Upper lobe of left lung (tissue), 4 donors: ENCODE data around the gene LASP1.

ENCODE experiments used
- CTCF ChIP-seq, 6 experiments: fragments of 450-650 bp in 4 of 6; fragments of 200-600 bp in 2 of 6; sonication (generic) in 2 of 6; IDR thresholded peaks; one replicate each; pipeline ENCODE4 v1.5.1; 2016 to 2019; ENCODE audit warnings: antibody characterized with exemption in 6 of 6
- EP300 ChIP-seq, 4 donors: sonication (generic); formaldehyde crosslinking; IDR thresholded peaks; one replicate each; pipeline ENCODE4 v1.5.1; 2017; ENCODE audit warnings: antibody characterized with exemption in 4 of 4, control low read depth in 2 of 4
- POLR2A ChIP-seq, 4 donors: fragments of 450-650 bp; IDR thresholded peaks; one replicate each; pipeline ENCODE4 v1.5.1; 2016 to 2017; ENCODE audit warnings: antibody characterized with exemption in 4 of 4, mild to moderate bottlenecking in 2 of 4

- TF ChIP-seq CTCF (IDR thresholded peaks at IDR 0.05) (no peak), EP300 (IDR thresholded peaks at IDR 0.05) (no peak), POLR2A (IDR thresholded peaks at IDR 0.05) (no peak)
Measured at GRCh38 chr17:38850374-38850773, 19.5 kb upstream of the LASP1 start.
